Stimulated activated CD4-positive, alpha-beta T cell treated with anti-CD3 and anti-CD28 coated beads, Interleukin-15, amount 100 ng/mL, for 48 hours (primary cell): Measurements from ENCODE around the gene CACNA1A.
"Not testable (repeated sequence)": the region's sequence is repeated elsewhere in the genome, so short reads cannot be mapped to it uniquely, and the experiment has no call there.

Experiments used
- DNase-seq, 2 donors: peaks; one replicate each; pipeline ENCODE4 v3.0.0-alpha.2; 2020; ENCODE audit warnings: low read depth in 2 of 2

Gene CACNA1A

GRCh38 chr19:13198634-13199033 lies 307.6 kb downstream of the CACNA1A start:
- DNase-seq, result no peak

GRCh38 chr19:13195678-13196077 lies 310.6 kb downstream of the CACNA1A start:
- DNase-seq, result peak; percentile 36 to 44

GRCh38 chr19:13190781-13191540 lies 315.3 kb downstream of the CACNA1A start:
- peak in 1 of 2 donors; percentile 54 for DNase-seq

- DNase-seq, result no peak
Observed at GRCh38 chr19:13189600-13189999, 316.7 kb downstream of the CACNA1A start.

- no peak for DNase-seq
Observed at GRCh38 chr19:13187419-13187818, 318.9 kb downstream of the CACNA1A start.

GRCh38 chr19:13186688-13187087 lies 319.6 kb downstream of the CACNA1A start:
- DNase-seq, result not testable (repeated sequence)

- DNase-seq, result not testable (repeated sequence)
Observed at GRCh38 chr19:13185763-13186657, 320.3 kb downstream of the CACNA1A start.

GRCh38 chr19:13184926-13185325 lies 321.4 kb downstream of the CACNA1A start:
- not testable (repeated sequence) for DNase-seq

- DNase-seq, result peak in 1 of 2 donors; percentile 39
Observed at GRCh38 chr19:13181747-13182388, 324.4 kb downstream of the CACNA1A start.

- not testable (repeated sequence) for DNase-seq
Observed at GRCh38 chr19:13178291-13178690, 328.0 kb downstream of the CACNA1A start.

GRCh38 chr19:13177584-13177983 lies 328.7 kb downstream of the CACNA1A start:
- not testable (repeated sequence) for DNase-seq

- DNase-seq, result no peak
Observed at GRCh38 chr19:13176345-13176744, 329.9 kb downstream of the CACNA1A start.

- DNase-seq, result no peak
Observed at GRCh38 chr19:13173139-13173737, 333.0 kb downstream of the CACNA1A start.

GRCh38 chr19:13172346-13173138 lies 333.7 kb downstream of the CACNA1A start:
- peak in 1 of 2 donors; percentile 77 for DNase-seq

- DNase-seq, result no peak
Observed at GRCh38 chr19:13171146-13171545, 335.1 kb downstream of the CACNA1A start.

- no peak for DNase-seq
Observed at GRCh38 chr19:13169769-13170168, 336.5 kb downstream of the CACNA1A start.

GRCh38 chr19:13166151-13166550 lies 340.1 kb downstream of the CACNA1A start:
- DNase-seq, result not testable (repeated sequence)

- DNase-seq, result no peak
Observed at GRCh38 chr19:13165162-13165997, 340.9 kb downstream of the CACNA1A start.

- no peak for DNase-seq
Observed at GRCh38 chr19:13164343-13165161, 341.7 kb downstream of the CACNA1A start.
